ENCODE measurements around the gene RAD51B.

Gene RAD51B

GRCh38 chr14:68463705-68464374 lies 644.3 kb downstream of the RAD51B start:
- CTCF ChIA-PET = no interaction called here
- H3K9me3 ChIP-seq (ENCODE audit: control insufficient read depth, insufficient read depth, low read depth, low read length) = no peaks in the 10 kb centered on the region
- POLR2A ChIA-PET = no interaction called here
- peaks cover 4% of the 10 kb centered on the region for H3K4me1 ChIP-seq (ENCODE audit: control insufficient read depth, insufficient read depth, low read length)
- TF ChIP-seq ZNF629 (tag by site-specific recombination; IDR thresholded peaks at IDR 0.05) = no peak
- TF ChIP-seq, protein P1, sequence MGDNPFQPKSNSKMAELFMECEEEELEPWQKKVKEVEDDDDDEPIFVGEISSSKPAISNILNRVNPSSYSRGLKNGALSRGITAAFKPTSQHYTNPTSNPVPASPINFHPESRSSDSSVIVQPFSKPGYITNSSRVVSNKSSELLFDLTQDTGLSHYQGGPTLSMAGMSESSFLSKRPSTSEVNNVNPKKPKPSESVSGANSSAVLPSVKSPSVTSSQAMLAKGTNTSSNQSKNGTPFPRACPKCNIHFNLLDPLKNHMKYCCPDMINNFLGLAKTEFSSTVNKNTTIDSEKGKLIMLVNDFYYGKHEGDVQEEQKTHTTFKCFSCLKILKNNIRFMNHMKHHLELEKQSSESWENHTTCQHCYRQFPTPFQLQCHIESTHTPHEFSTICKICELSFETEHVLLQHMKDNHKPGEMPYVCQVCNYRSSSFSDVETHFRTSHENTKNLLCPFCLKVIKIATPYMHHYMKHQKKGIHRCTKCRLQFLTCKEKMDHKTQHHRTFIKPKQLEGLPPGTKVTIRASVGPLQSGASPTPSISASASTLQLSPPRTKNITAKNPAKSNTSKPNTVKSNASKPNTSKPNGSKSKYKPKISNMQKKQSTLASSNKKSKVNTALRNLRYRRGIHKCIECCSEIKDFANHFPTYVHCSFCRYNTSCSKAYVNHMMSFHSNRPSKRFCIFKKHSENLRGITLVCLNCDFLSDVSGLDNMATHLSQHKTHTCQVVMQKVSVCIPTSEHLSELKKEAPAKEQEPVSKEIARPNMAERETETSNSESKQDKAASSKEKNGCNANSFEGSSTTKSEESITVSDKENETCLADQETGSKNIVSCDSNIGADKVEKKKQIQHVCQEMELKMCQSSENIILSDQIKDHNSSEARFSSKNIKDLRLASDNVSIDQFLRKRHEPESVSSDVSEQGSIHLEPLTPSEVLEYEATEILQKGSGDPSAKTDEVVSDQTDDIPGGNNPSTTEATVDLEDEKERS (tag by site-specific recombination; IDR thresholded peaks at IDR 0.05) = no peak
- TF ChIP-seq MYNN (tag by site-specific recombination; IDR thresholded peaks at IDR 0.05; ENCODE audit: borderline replicate concordance) = no peak
- TF ChIP-seq ZEB2 (tag by site-specific recombination; IDR thresholded peaks at IDR 0.05) = no peak
- H3K36me3 ChIP-seq (ENCODE audit: control insufficient read depth in 2 of 2, insufficient read depth in 1 of 2, low read length in 2 of 2) = no peaks in the 10 kb centered on the region
- no peak overlapping the region for H3K4me3 ChIP-seq (ENCODE audit: low read depth, low read length)
- no peak overlapping the region for H3K27ac ChIP-seq (ENCODE audit: extremely low read depth, low read depth, low read length)

DNA sequence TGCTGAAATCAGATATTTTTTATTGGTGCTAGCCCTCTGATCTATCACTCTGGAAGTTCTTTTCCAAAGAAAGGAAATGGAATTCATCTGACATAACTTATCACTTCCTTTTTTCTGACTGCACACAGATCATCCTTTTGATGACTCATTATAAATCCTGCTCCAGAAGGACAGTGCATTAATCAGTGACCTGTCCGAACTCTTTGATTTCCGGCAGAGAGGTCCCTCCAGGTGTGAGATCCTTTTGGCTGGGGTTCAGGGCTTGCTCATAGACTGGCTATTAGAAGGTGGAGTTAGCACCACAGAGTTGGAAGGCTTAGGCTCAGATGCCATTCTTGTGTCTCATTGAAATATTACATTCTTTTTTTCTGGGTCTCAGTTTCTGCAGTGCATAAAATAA lies 645.1 kb downstream of the RAD51B start:
- CTCF ChIA-PET = no interaction called here
- POLR2A ChIA-PET = no interaction called here
- H3K4me1 ChIP-seq (ENCODE audit: control insufficient read depth, insufficient read depth, low read length) = no peaks in the 10 kb centered on the region
- no peak overlapping the region for H3K27ac ChIP-seq (ENCODE audit: extremely low read depth, low read depth, low read length)
- no peak overlapping the region for H3K4me3 ChIP-seq (ENCODE audit: low read depth, low read length)
- TF ChIP-seq SETDB1 (IDR thresholded peaks at IDR 0.05; ENCODE audit: insufficient read length, low read length) = no peak
- no peak for TF ChIP-seq OVOL3 (tag by site-specific recombination; IDR thresholded peaks at IDR 0.05)
- no peak for TF ChIP-seq ZNF354C (tag by site-specific recombination; IDR thresholded peaks at IDR 0.05; ENCODE audit: borderline replicate concordance, low read depth)
- TF ChIP-seq ZNF121 (tag by site-specific recombination; IDR thresholded peaks at IDR 0.05) = no peak
- no peak for TF ChIP-seq ZNF664 (tag by site-specific recombination; IDR thresholded peaks at IDR 0.05)
- no peak for TF ChIP-seq ZNF626 (tag by site-specific recombination; IDR thresholded peaks at IDR 0.05)
- TF ChIP-seq ZNF248 (tag by site-specific recombination; IDR thresholded peaks at IDR 0.05) = no peak
- no peak for TF ChIP-seq ZBTB8A (tag by site-specific recombination; IDR thresholded peaks at IDR 0.05)
- TF ChIP-seq ZSCAN16 (tag by site-specific recombination; IDR thresholded peaks at IDR 0.05) = no peak
- TF ChIP-seq SP2 (tag by site-specific recombination; IDR thresholded peaks at IDR 0.05) = no peak
- no peak for TF ChIP-seq SP7 (tag by site-specific recombination; IDR thresholded peaks at IDR 0.05)
- TF ChIP-seq ZNF571 (tag by site-specific recombination; IDR thresholded peaks at IDR 0.05) = no peak
- TF ChIP-seq ZNF114 (tag by site-specific recombination; IDR thresholded peaks at IDR 0.05) = no peak
- TF ChIP-seq ZNF221 (tag by site-specific recombination; IDR thresholded peaks at IDR 0.05; ENCODE audit: borderline replicate concordance) = no peak
- no peak for TF ChIP-seq ZNF366 (tag by site-specific recombination; conservative IDR thresholded peaks at IDR 0.05)
- H3K36me3 ChIP-seq (ENCODE audit: control insufficient read depth in 2 of 2, insufficient read depth in 1 of 2, low read length in 2 of 2) = no peaks in the 10 kb centered on the region
- H3K9me3 ChIP-seq (ENCODE audit: control insufficient read depth, insufficient read depth, low read depth, low read length) = no peaks in the 10 kb centered on the region

DNA sequence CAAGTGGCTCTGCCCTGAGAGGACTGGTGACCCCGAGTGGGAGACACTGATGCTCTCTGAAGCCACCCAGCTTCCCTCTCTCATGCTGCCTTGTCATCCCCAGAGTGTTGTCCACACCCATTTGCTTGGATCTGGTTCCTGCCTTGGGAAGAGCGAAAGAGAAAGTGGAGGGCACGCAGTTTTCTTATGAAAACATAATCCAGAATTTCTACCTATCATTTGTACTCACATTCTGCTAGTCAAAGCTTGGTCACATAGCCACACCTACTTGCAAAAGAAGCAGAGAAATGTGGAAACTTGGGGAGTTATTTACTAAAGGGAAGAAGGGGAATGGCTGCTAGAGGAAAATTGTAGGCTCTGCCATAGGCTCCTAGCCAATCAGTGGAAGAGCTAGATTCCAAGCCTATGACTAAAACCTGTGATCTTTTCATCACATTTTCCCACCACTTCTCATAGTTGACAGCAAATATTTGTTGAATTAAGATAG lies 647.0 kb downstream of the RAD51B start:
- POLR2A ChIA-PET = no interaction called here
- Histone ChIP-seq H3K9me3 (ENCODE audit: control insufficient read depth, insufficient read depth, low read depth, low read length) (no peaks in the 10 kb centered on the region), H3K4me1 (ENCODE audit: control insufficient read depth, insufficient read depth, low read length) (no peaks in the 10 kb centered on the region), H3K36me3 (ENCODE audit: control insufficient read depth in 2 of 2, insufficient read depth in 1 of 2, low read length in 2 of 2) (no peaks in the 10 kb centered on the region), H3K27ac (ENCODE audit: extremely low read depth, low read depth, low read length) (no peak overlapping the region), H3K4me3 (ENCODE audit: low read depth, low read length) (no peak overlapping the region)
- CTCF ChIA-PET = no interaction called here
- TF ChIP-seq ZBTB20 (tag by site-specific recombination; IDR thresholded peaks at IDR 0.05) (no peak), ZNF426 (tag by site-specific recombination; IDR thresholded peaks at IDR 0.05) (no peak), SCRT2 (tag by site-specific recombination; IDR thresholded peaks at IDR 0.05) (no peak), SCRT1 (tag by site-specific recombination; IDR thresholded peaks at IDR 0.05; ENCODE audit: borderline replicate concordance) (no peak), CTCF (tag by site-specific recombination; IDR thresholded peaks at IDR 0.05) (no peak), ZNF433 (tag by site-specific recombination; IDR thresholded peaks at IDR 0.05; ENCODE audit: low read depth) (no peak), KLF7 (tag by site-specific recombination; IDR thresholded peaks at IDR 0.05; ENCODE audit: borderline replicate concordance) (no peak), ZNF558 (tag by site-specific recombination; IDR thresholded peaks at IDR 0.05) (no peak), ZNF449 (tag by site-specific recombination; IDR thresholded peaks at IDR 0.05) (no peak), ZNF366 (tag by site-specific recombination; conservative IDR thresholded peaks at IDR 0.05) (no peak)

Measured in HEK293 (cell line).